WI38 (cell line): ENCODE data around the gene DROSHA.
"Not testable (repeated sequence)": the region's sequence is repeated elsewhere in the genome, so short reads cannot be mapped to it uniquely, and the experiment has no call there.

Source experiments
- H3K4me3 ChIP-seq: 2 replicates; pipeline ENCODE4 v1.5.1; 2011; ENCODE audit warnings: low read depth, mild to moderate bottlenecking, control low read depth, low read length
- TF ChIP-seq, protein P1 (sequence below): IDR thresholded peaks from 2 replicates; pipeline ENCODE4 v1.5.1; 2012; ENCODE audit warnings: low read depth, mild to moderate bottlenecking, control low read depth, low read length

DROSHA gene

DNA sequence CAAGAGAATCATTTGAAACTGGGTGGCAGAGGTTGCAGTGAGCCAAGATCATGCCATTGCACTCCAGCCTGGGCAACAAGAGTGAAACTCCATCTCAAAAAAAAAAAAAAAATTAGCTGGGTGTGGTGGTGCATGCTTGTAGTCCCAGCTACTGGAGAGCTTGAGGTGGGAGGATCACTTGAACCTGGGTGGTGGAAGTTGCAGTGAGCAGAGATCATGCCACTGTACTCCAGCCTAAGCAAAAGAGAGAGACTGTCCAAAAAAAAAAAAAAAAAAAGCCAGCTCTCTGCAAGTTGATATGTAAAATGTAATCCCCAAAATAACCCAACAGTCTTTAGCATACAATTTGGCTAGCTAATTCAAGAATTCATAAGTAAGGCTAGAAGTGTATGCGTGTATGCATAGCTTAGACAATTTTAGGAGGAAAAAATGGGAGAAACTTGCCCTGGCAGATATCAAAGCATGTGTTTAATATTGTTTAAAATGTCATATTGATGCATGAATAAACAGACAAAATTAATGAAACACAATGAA is 36.5 kb upstream of the DROSHA start:
- TF ChIP-seq, protein P1, sequence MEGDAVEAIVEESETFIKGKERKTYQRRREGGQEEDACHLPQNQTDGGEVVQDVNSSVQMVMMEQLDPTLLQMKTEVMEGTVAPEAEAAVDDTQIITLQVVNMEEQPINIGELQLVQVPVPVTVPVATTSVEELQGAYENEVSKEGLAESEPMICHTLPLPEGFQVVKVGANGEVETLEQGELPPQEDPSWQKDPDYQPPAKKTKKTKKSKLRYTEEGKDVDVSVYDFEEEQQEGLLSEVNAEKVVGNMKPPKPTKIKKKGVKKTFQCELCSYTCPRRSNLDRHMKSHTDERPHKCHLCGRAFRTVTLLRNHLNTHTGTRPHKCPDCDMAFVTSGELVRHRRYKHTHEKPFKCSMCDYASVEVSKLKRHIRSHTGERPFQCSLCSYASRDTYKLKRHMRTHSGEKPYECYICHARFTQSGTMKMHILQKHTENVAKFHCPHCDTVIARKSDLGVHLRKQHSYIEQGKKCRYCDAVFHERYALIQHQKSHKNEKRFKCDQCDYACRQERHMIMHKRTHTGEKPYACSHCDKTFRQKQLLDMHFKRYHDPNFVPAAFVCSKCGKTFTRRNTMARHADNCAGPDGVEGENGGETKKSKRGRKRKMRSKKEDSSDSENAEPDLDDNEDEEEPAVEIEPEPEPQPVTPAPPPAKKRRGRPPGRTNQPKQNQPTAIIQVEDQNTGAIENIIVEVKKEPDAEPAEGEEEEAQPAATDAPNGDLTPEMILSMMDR, result no peak
- no peak overlapping the region for H3K4me3 ChIP-seq

DNA sequence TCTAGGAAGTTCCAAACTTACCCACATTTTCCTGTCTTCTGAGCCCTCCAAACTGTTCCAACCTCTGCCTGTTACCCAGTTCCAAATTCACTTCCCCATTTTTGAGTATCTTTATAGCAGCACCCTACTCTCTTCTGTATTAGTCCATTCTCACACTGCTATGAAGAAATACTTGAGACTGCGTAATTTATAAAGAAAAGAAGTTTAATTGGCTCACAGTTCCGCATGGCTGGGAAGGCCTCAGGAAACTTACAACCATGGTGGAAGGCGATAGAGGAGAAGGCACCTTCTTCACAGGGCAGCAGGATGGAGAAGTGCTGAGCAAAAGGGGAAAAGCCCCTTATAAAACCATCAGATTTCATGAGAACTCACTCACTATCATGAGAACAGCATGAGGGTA is 34.5 kb upstream of the DROSHA start:
- H3K4me3 ChIP-seq, result not testable (repeated sequence)

DNA sequence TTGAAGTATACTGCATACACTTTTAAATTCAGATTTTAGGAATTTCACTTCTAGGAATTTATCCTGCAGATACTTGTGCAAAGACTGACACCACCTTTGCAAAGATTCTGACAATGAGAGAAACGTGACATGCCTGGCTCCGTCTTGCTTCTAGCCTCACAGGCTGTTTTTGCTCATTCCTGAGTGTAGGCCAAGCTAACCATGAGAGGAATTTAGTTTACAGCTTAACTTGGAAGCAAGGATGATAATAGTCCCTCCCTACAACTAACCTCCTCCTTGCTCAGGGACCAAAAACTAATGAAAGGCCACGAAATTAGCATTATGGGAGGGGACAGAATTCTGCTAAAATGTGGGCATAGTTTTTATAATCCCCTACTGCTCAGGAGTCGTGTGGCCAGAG is 31.3 kb upstream of the DROSHA start:
- TF ChIP-seq, protein P1, result no peak
- no peak overlapping the region for H3K4me3 ChIP-seq

DNA sequence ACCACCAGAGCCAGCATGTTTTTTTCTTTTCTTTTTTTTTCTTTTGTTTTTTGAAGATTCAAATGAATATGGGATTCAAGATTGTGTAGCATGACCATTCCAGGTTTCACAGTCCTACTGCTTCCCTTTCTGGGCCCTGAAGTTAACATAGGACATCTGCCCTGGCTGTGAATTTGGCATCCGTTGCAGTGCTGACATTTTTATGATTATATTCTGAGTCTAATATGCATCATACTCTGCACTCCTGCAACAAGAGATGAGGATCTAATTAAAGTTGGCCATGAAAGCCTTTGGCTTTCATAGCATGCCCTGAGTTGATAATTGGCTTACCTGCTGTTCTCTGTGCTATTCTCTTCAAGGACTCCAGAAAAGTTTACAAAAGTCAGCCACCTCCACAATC is 30.1 kb upstream of the DROSHA start:
- H3K4me3 ChIP-seq, result no peak overlapping the region
- TF ChIP-seq, protein P1, result no peak

DNA sequence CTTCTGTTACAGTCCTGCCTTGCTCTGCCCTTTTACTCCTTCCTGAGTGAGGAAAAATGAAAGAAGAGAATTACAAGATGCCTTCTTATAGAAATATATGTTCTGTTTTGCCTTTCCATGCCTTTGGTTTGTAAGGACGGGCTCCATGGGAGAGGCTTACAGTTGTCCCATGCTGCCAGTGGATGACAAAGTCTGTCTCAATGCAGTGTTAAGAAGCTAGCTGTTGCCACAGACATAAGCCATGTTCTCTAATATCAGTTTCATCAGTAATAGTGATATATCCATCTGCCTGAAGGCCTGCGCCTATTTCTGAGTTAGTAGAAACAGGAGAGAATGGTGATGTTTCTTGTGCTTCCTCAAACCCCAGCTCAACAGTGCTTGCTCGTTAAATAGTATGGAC is 28.0 kb upstream of the DROSHA start:
- no peak overlapping the region for H3K4me3 ChIP-seq
- TF ChIP-seq, protein P1, result no peak

DNA sequence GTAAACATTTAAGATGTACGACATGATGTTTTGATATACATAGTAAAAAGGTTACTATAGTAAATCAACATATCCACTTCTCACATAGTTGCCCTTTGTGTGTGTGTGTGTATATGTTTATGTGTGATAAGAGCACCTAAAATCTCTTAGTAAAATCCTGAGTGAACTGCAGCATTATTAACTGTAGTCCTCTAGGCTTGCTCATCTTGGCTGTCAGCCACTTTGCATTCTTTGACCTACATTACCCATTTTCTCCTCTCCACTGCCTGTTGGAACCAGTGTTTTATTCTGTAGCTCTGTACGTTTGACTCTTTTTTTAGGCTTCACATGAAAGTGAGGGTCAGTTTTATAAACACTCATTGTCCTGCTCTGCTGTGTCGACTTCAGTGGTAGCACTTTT is 24.6 kb upstream of the DROSHA start:
- TF ChIP-seq, protein P1, result no peak
- no peak overlapping the region for H3K4me3 ChIP-seq

DNA sequence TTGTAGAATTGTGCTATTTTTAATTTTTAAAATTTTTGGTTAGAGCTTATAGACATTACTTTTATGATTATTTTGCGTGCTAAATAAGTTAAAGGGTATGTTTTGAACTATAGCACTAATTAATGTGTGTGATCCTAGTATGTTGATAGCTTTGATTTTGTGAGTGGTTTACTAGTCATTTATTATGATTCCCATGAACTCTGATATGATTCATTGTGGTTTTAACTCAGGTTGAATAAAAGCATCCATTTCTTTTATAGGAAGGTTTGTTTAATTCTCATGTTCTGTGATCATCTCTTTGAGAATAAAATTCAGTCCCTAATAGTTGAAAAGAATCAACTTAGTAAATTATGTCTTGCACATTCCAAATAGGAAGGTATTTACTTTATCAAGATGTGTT is 22.7 kb upstream of the DROSHA start:
- no peak overlapping the region for H3K4me3 ChIP-seq
- TF ChIP-seq, protein P1, result no peak

DNA sequence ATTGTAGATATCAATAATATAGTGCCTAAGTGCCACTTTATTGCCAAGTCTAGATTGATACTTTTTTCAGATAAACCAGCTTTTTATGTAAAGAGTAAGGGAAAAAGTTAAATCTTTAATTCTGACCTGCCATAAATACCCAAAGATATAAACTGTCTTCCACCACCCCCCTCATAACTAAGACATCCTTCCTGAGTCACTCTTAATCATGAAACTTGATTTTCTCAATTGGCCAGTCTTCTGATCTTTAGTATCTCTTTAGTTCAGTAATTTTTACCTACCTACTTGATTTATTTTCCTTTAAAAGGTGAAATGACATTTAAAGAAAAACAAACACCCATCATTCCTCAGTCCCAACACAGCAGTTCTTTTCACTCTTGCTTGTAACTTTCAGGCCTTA is 22.0 kb upstream of the DROSHA start:
- no peak overlapping the region for H3K4me3 ChIP-seq
- TF ChIP-seq, protein P1, result no peak
